ENCODE results near the gene SLC7A4. TPM values are rescaled to one million over a fixed set of nuclear protein-coding genes. Genes with fewer than 3 reads are reported as not detected.

SLC7A4 gene, protein sequence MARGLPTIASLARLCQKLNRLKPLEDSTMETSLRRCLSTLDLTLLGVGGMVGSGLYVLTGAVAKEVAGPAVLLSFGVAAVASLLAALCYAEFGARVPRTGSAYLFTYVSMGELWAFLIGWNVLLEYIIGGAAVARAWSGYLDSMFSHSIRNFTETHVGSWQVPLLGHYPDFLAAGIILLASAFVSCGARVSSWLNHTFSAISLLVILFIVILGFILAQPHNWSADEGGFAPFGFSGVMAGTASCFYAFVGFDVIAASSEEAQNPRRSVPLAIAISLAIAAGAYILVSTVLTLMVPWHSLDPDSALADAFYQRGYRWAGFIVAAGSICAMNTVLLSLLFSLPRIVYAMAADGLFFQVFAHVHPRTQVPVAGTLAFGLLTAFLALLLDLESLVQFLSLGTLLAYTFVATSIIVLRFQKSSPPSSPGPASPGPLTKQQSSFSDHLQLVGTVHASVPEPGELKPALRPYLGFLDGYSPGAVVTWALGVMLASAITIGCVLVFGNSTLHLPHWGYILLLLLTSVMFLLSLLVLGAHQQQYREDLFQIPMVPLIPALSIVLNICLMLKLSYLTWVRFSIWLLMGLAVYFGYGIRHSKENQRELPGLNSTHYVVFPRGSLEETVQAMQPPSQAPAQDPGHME
- total RNA-seq = 0.23 and 0.47 TPM in 2 replicates

DNA sequence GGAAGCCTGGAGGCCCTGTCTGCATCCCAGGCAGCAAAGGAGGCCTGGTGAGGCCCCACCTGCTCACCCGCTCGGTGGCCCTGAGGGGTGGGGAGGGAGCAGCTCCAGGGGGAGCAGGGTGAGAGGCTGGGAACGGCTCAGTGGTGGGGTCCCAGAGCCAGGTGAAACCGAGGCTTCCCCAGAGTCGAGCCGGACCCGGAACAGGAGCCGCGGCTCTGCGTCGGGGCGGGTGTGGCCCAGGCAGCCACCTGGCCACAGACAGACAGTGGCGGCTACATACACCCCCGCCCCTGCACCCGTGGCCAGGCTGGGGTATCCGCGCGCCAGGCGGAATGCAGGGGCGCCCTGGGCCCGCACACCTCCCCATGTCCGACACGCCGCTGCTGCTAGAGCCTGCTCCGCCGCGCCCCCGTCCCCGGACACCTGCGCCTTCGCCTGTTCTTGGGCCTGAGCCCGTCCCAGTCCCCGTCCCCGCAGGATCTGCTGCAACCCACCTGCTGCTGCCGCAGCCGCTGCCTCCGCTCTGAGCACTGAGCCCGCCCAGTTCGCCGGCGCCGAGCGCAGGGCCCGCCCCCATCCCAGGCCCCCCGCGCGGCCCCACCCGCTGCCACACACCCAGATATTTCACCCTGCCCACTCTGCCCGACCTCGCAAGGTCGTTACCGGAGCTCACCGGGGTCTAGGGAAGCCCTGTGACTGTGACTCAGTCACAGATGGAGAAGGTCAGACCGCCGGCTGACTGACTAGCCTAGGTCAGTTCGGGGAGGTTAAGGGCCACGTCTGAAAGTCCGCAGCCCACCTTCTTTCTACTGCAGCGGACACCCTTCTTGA, at the start of gene SLC7A4:
Gene SLC7A4 (minus strand): TSS at position 525 of the 831 bp plus-strand sequence. CDS start 749 bp downstream, outside the sequence.

DNA sequence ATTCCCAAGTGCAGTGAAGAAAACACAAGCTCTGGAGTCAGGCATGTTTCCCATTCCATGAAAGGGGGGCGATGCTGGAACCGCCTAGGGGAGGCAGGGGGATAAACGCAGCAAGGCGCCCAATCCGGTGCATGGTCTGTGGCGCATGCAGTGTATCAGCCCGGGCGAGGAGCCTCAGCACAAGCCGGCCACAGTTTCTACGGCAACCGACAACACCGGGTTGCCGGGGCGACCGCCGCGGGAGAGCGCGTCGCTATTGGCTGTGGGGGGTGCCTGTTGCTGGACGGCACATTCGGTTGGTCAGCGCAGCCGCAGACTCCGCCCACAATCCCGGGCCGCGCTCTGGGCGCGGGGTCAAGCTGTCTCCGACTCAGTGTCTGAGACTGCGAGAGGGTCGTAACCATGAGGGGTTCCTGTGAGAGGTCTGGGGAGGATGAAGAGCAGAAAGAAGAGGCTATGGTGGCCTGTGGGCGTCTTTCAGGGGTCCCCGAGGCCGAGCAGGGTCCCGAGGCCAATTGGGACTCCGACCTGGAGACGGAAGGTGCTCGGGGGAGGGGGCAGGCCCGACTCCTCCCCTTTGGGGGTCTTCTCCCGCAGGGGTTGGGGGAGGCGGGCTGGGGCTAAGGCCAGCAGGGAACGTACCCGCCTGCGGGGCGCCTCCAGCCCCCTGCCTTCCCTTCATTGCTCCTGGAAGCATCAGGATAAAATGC, 13.4 kb upstream of the SLC7A4 start, which contains the start of gene LRRC74B:
Gene LRRC74B (plus strand): TSS at position 362 of the 710 bp plus-strand sequence. CDS start 41 bp downstream, at position 403.

DNA sequence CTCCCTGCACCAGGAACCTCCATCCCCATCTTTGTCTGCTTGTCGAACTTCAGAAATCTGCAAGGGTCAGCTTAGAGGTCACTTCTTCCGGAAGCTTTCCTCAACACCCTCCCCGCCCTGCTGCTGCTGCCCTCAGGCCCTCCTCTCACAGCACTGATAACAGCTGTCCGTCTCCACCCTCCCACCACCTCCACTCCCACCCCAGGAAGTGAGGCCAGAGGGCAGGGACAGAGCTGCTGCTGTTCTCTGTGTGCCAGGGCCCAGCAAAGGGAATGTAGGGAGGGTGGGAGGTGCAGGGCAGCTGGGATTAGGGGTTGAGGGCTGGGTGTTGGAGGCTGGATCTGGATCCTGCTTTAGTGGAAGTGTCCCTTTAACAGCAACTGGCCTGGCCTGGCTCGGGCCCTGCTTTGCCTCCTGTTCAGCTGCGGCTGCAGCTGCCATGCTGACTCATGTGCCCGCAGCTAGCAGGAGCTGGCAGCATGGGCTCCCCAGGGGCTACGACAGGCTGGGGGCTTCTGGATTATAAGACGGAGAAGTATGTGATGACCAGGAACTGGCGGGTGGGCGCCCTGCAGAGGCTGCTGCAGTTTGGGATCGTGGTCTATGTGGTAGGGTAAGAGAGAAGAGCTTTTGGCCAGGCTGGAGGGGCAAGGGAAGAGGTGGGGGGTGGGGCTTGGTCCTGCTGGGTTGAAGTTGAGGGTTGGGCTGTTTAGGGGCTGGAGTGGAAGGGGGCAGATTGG, 17.5 kb downstream of the SLC7A4 start, which contains the start of gene P2RX6:
Gene P2RX6 (plus strand): TSS at position 440 of the 740 bp plus-strand sequence. CDS start 10 bp downstream, at position 450.

DNA sequence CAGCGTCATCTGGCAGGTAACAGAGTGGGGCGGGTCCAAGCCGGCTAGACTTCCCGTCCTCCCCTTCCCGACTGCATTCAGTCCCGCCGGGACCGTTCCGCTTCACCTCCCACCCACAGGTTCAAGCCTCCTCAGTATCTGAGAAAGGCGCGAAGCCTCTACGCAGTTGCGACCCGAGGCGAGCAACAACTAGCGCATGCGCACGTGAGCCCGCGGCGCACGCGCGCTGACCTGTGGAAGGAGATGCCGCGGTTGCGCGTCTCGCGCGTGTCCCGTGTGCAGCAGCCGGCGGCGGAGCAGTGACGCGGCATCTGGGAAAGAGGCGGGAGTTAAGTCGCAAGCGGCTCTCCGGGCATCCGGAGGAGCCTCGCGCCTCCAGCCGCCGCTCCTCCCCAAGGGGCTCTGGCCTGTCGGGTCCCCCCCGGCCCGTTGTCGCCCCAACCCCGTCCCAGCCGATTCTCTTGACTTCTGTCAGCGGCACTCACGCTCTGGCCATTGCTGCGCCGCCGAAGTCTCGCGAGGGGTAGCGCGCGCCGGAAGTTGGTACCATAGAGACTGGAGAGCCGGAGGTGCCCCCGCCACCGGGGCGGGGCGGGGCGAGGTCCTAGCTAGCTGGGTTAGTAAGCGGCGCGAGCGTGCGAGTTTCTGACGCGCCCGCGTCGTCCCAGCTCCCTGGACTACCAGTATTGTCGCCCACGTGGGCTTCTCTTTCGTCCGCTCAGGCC, 30.6 kb downstream of the SLC7A4 start, which contains the start of gene THAP7:
Gene THAP7 (minus strand): TSS at position 518 of the 725 bp plus-strand sequence. CDS start 207 bp downstream, at position 311.

DNA sequence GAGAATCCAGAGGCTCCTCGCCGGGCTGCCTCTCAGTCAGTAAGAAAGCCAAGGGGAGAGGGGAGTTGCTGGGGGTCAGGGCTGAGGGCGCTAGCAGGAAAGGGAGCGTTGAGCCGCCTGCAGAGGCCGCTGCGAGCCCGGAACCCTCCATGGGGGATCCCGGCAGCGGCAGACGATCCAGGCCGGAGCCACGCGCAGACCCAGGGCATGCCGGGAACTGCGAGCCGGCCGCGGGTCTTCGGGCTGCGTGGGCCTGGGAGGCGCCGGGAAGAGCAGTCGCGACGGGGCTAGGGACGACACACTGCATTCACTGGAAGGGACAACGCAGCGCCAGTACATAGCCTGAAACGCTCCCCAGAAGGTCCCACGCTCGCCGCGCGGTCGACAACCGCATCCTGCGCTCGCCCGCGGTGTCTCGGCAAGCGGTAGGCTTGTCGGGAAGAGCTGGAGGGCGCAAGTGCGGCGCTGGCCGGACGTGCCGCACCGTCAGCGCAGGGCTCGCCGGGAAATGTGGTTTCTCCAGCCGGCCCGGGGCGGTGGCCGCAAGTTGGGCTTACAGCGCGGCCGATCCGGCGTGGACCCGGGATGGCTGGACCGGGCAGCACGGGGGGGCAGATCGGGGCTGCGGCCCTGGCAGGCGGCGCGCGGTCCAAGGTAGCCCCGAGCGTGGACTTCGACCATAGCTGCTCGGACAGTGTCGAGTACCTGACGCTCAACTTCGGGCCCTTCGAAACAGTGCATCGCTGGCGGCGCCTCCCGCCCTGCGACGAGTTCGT, 50.4 kb downstream of the SLC7A4 start, which contains the start of gene LZTR1:
Gene LZTR1 (plus strand): TSS at position 511 of the 776 bp plus-strand sequence. CDS start 75 bp downstream, at position 586.

Other genes starting within 250 kb of the SLC7A4 start
- gene PI4KA, start 173.8 kb downstream of the SLC7A4 start, total RNA-seq = 23.6 and 24.4 TPM in 2 replicates
- 10.4 and 12.3 TPM in 2 replicates for gene SNAP29, start 173.6 kb downstream of the SLC7A4 start, total RNA-seq
- 50.3 and 57.3 TPM in 2 replicates for gene CRKL, start 115.2 kb downstream of the SLC7A4 start, total RNA-seq
- gene AIFM3, start 65.3 kb downstream of the SLC7A4 start, total RNA-seq = 3.3 and 4.0 TPM in 2 replicates
- gene LZTR1, start 50.3 kb downstream of the SLC7A4 start, total RNA-seq = 25.1 and 29.2 TPM in 2 replicates
- gene THAP7, start 30.4 kb downstream of the SLC7A4 start, total RNA-seq = 24.4 and 34.6 TPM in 2 replicates
- 0.34 and 0.39 TPM in 2 replicates for gene P2RX6, start 17.4 kb downstream of the SLC7A4 start, total RNA-seq
- not detected in 2 replicates for gene LRRC74B, start 13.4 kb upstream of the SLC7A4 start, total RNA-seq

Measured in hair follicular keratinocyte (primary cell).